B cell (primary cell): ENCODE data around the gene WDR31.

Source experiments
- EZH2 ChIP-seq: IDR thresholded peaks from 2 replicates; pipeline ENCODE4 v1.6.1; 2012; ENCODE audit warnings: borderline replicate concordance, low read depth, mild to moderate bottlenecking, moderate library complexity, low read length; ENCODE audit not compliant: insufficient read depth, poor library complexity, severe bottlenecking
- TF ChIP-seq, protein P1 (sequence below): fragments of 200-600 bp; IDR thresholded peaks from one replicate; pipeline ENCODE4 v1.8.0; 2022; ENCODE audit warnings: antibody characterized with exemption, mild to moderate bottlenecking

DNA sequence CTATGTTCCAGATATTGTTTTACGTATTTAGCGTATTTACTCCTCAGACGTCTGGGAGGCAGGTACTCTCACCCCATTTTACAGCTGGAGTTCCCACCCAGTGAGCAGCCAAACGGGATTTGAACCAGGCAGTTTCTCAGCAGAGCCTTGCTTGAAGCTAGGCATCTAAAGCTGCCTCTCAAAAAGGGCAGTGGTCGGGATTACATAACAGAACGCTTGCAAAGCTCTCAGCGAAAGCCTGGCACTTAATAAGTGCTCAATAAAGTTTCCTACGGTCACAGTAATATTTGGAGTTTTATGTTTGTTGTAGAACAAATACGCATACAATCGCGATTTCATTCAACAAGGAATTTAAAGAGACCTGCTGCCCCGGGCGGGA lies 9.0 kb upstream of the WDR31 start:
- TF ChIP-seq, protein P1, sequence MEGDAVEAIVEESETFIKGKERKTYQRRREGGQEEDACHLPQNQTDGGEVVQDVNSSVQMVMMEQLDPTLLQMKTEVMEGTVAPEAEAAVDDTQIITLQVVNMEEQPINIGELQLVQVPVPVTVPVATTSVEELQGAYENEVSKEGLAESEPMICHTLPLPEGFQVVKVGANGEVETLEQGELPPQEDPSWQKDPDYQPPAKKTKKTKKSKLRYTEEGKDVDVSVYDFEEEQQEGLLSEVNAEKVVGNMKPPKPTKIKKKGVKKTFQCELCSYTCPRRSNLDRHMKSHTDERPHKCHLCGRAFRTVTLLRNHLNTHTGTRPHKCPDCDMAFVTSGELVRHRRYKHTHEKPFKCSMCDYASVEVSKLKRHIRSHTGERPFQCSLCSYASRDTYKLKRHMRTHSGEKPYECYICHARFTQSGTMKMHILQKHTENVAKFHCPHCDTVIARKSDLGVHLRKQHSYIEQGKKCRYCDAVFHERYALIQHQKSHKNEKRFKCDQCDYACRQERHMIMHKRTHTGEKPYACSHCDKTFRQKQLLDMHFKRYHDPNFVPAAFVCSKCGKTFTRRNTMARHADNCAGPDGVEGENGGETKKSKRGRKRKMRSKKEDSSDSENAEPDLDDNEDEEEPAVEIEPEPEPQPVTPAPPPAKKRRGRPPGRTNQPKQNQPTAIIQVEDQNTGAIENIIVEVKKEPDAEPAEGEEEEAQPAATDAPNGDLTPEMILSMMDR = no peak
- no peak for TF ChIP-seq EZH2
